OCI-LY7 (cell line): ENCODE measurements around the gene SLC16A12. TPM values are rescaled to one million over a fixed set of nuclear protein-coding genes. Genes with fewer than 3 reads are reported as not detected.

ENCODE experiments used
- BruUV-seq: library from RNA; stranded (reverse); fragments of 400-500 nt; replicated peaks from 2 replicates; lab custom pipeline; 2021; lab: Mats Ljungman, UMichigan
- CTCF ChIA-PET: fragments of 300-600 bp; sonication (Branson Sonifier 250); formaldehyde crosslinking; loops from one replicate; lab custom pipeline; 2022; ENCODE audit warnings: antibody characterized with exemption; ENCODE audit not compliant: unreplicated experiment; lab: Charles Lee
- POLR2A ChIA-PET: fragments of 300-600 bp; sonication (Branson Sonifier 250); formaldehyde crosslinking; loops from one replicate; lab custom pipeline; 2022; ENCODE audit warnings: antibody characterized with exemption; lab: Charles Lee
- DNase-seq: peaks from one replicate; pipeline ENCODE4 v3.0.0-alpha.2; 2015; ENCODE audit warnings: low spot score
- H2AFZ ChIP-seq: fragments of 200-600 bp; sonication (generic), shearing (Covaris generic); 2 replicates; pipeline ENCODE4 v1.6.1; 2014; ENCODE audit warnings: mild to moderate bottlenecking, antibody characterized with exemption, low read length, moderate library complexity
- H3K27ac ChIP-seq: fragments of 200-600 bp; sonication (generic); 2 replicates; pipeline ENCODE4 v1.5.1; 2014; ENCODE audit warnings: mixed run types, low read depth, mild to moderate bottlenecking, moderate library complexity, low read length, inconsistent platforms; ENCODE audit not compliant: poor library complexity, severe bottlenecking
- H3K36me3 ChIP-seq: fragments of 200-600 bp; sonication (generic); 2 replicates; pipeline ENCODE4 v1.6.1; 2014; ENCODE audit warnings: mild to moderate bottlenecking, antibody characterized with exemption, low read length, moderate library complexity, mixed read lengths; ENCODE audit not compliant: insufficient read depth
- H3K4me1 ChIP-seq: fragments of 200-600 bp; sonication (generic); 2 replicates; pipeline ENCODE4 v1.5.1; 2014; ENCODE audit warnings: mild to moderate bottlenecking, low read length; ENCODE audit not compliant: insufficient read depth, poor library complexity, severe bottlenecking
- H3K4me2 ChIP-seq: fragments of 200-600 bp; sonication (generic); 2 replicates; pipeline ENCODE4 v1.6.1; 2014; ENCODE audit warnings: mild to moderate bottlenecking, low read length
- H3K4me3 ChIP-seq: fragments of 200-600 bp; sonication (generic); 2 replicates; pipeline ENCODE4 v1.5.1; 2014; ENCODE audit warnings: mild to moderate bottlenecking, low read depth, low read length; ENCODE audit not compliant: poor library complexity, severe bottlenecking
- H3K79me2 ChIP-seq: fragments of 200-600 bp; sonication (generic); 2 replicates; pipeline ENCODE4 v1.6.1; 2016; ENCODE audit warnings: low read depth, mild to moderate bottlenecking, low read length, moderate library complexity, mixed read lengths; ENCODE audit not compliant: insufficient read depth
- H3K9me2 ChIP-seq: fragments of 200-600 bp; sonication (generic); 2 replicates; pipeline ENCODE4 v1.6.1; 2016; ENCODE audit warnings: mild to moderate bottlenecking, low read length, mixed read lengths; ENCODE audit not compliant: insufficient read depth
- H3K9me3 ChIP-seq: fragments of 200-600 bp; sonication (generic); 2 replicates; pipeline ENCODE4 v1.6.1; 2014; ENCODE audit warnings: mild to moderate bottlenecking, mixed run types, low read length, mixed read lengths
- H4K20me1 ChIP-seq: fragments of 200-600 bp; sonication (generic); 2 replicates; pipeline ENCODE4 v1.6.1; 2014; ENCODE audit warnings: mild to moderate bottlenecking, antibody characterized with exemption, low read length, moderate library complexity, mixed read lengths; ENCODE audit not compliant: insufficient read depth
- CTCF ChIP-seq: fragments of 200-600 bp; sonication (generic); conservative IDR thresholded peaks from 2 replicates; pipeline ENCODE4 v1.5.1; 2014; ENCODE audit warnings: mild to moderate bottlenecking, antibody characterized with exemption, low read length, moderate library complexity, mixed read lengths
- EZH2phosphoT487 ChIP-seq: fragments of 200-600 bp; sonication (generic); IDR thresholded peaks from 2 replicates; pipeline ENCODE4 v1.6.1; 2018; ENCODE audit warnings: low read depth, borderline replicate concordance, mild to moderate bottlenecking, mixed run types, antibody characterized with exemption, low read length, moderate library complexity, mixed read lengths
- intact Hi-C: fragments of 100-400 bp; cut with micrococcal nuclease; formaldehyde crosslinking; loops from one replicate; pipeline ENCODE4 v1.10.0; 2022; ENCODE audit not compliant: unreplicated experiment
- total RNA-seq, 2 experiments: library from RNA; depleted of rRNA in 1 of 2; stranded (reverse); fragments of >200 nt in 1 of 2; shearing (Covaris generic) in 1 of 2; gene quantifications; 2 replicates each; pipeline ENCODE4 v1.2.3, GENCODE V29; 2014 to 2022

The SLC16A12 gene
- total RNA-seq, 2 experiments from 2014 or later = not detected

GRCh38 chr10:89505640-89506275 lies 29.6 kb downstream of the SLC16A12 start:
- BruUV-seq = no TSS peak
- Histone ChIP-seq H3K27ac (no peak overlapping the region), H3K4me3 (no peak overlapping the region), H3K4me1 (no peaks in the 10 kb centered on the region), H3K9me2 (no peaks in the 10 kb centered on the region), H2AFZ (no peak overlapping the region), H4K20me1 (no peaks in the 10 kb centered on the region), H3K4me2 (no peak overlapping the region), H3K9me3 (no peaks in the 10 kb centered on the region), H3K36me3 (no peaks in the 10 kb centered on the region), H3K79me2 (no peaks in the 10 kb centered on the region)
- ChIA-PET POLR2A (no interaction called here), CTCF (no interaction called here)
- no peak for TF ChIP-seq EZH2phosphoT487
- no peak for TF ChIP-seq CTCF
- DNase-seq = no peak
- intact Hi-C loops = no loop called here

GRCh38 chr10:89504691-89505090 lies 30.7 kb downstream of the SLC16A12 start:
- H3K4me1 ChIP-seq = no peaks in the 10 kb centered on the region
- no peaks in the 10 kb centered on the region for H3K79me2 ChIP-seq
- POLR2A ChIA-PET = no interaction called here

More at GRCh38 chr10:89504691-89505090, 30.7 kb downstream of the SLC16A12 start:
- Histone ChIP-seq H4K20me1 (no peaks in the 10 kb centered on the region), H3K9me3 (no peaks in the 10 kb centered on the region), H3K4me2 (no peak overlapping the region), H2AFZ (no peak overlapping the region), H3K27ac (no peak overlapping the region), H3K4me3 (no peak overlapping the region), H3K36me3 (no peaks in the 10 kb centered on the region), H3K9me2 (no peaks in the 10 kb centered on the region)
- no TSS peak for BruUV-seq
- CTCF ChIA-PET = no interaction called here
- no peak for TF ChIP-seq CTCF
- TF ChIP-seq EZH2phosphoT487 = no peak
- DNase-seq = no peak
- intact Hi-C loops = no loop called here
